Fibroblast of the conjunctiva (primary cell): ENCODE measurements around the gene CORO2B.
"Not testable (repeated sequence)": the region's sequence is repeated elsewhere in the genome, so short reads cannot be mapped to it uniquely, and the experiment has no call there.

Experiments used
- DNase-seq: peaks from one replicate; pipeline ENCODE4 v3.0.0-alpha.2; 2010; ENCODE audit warnings: low read depth

The CORO2B gene

GRCh38 chr15:68676011-68676605 lies 97.3 kb downstream of the CORO2B start:
- no peak for DNase-seq

DNA sequence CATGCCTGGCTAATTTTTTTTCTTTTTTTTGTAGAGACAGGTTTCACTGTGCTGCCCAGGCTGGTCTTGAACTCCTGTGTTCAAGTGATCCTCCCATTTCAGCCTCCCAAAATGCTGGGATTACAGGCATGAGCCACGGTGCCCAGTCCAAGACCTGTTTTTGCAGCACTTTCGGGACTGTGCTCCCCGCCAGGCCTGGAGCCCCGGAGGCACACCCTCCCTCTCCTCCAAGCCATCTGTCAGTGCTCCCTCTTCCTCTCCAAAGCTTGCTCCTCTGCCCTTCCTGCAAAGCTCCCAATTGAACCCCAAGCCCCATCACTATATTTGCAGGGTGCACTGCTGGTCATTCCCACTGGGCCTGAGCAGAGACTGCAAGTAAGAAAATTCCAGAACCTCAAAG lies 98.1 kb downstream of the CORO2B start:
- no peak for DNase-seq

DNA sequence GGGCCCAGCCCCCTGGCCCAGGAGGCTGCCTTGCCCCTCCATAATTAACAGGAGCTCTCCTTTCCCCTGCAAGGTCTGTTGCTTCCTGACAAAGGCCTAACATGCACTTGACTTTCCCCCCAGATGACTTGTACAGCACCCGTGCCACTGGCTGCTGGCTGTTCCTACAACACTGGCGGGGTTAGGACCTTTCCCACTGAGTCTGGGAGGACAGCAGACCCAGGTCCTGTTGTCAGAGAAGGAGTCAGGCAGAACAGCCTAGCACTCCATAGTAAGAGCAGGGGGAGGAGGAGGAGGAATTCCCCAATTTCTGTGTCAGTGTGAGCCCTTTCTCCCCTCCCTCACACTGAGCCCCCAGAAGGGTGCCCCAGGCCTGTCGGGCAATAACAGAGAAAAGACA lies 99.2 kb downstream of the CORO2B start:
- no peak for DNase-seq

DNA sequence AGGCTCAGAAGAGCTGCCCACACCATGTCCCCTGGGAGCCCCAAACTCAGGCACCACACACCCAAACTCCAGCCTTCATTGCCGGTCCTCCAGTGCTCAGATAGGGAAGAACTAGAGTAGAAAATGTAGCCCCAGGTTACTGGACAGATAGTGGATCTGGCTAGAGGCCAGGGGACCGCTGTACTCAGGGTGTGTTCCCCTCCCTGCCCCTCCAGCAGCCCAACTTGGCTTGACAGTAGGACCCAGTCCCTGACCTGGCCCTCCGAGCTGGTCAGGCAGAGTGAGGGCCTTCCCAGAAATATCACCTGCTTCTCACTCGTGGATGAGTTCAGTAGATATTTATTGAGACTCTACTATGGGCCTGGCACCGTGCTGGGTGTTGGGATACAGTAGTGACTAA lies 100.0 kb downstream of the CORO2B start:
- no peak for DNase-seq

GRCh38 chr15:68679161-68679560 lies 100.4 kb downstream of the CORO2B start:
- no peak for DNase-seq

- no peak for DNase-seq
Observed at GRCh38 chr15:68679961-68680371, 101.2 kb downstream of the CORO2B start.

DNA sequence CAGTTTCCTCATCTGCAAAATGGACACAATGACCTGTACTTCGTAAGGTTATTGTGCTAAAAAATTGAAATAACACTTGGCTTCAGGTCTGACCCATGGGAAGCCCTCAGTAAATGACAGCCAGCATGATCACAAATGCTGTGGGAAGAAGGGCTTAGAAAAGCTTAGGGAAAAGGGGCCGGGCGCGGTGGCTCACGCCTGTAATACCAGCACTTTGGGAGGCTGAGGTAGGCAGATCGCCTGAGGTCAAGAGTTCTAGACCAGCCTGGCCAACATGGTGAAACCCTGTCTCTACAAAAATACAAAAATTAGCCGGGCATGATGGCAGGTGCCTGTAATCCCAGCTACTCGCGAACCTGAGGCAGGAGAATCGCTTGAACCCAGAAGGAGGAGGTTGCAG lies 102.0 kb downstream of the CORO2B start:
- DNase-seq, result not testable (repeated sequence)

DNA sequence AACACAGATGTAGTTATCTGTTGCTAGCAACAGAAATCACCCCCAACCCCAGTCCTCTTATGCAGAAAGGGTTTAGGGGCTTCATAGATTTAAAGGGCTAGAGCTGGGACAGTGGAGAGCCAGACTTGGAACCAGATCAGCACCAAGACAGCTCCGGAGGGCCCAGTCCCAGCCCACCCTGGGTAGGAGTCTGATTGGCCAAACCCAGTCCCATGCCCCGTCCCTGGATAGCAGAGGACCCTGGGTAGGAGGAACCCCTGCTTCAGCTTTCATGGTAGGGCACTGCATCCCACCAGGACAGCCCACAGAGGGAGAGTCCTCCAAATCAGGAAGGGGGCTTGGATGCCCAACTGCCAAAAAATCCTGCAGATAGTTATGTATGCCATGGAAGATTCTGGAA lies 103.0 kb downstream of the CORO2B start:
- no peak for DNase-seq

DNA sequence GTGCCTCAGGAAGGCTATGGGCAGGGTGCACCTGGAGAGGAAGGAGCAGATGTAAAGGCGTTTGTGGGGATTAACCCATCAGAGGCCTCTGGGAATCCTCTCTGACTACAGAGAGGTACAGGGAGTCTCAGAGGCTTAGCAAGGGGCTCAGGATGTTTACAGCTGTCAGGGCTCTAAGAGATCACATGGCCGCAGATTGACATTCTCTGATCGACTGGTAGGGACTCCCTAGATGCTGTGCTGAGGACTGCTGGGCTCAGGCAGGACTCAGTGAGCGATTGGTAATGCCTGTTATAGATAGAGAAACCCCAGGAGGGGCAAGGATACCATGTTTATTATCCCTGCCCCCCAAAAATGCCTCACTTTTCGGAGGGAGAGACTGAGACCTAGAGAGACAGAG lies 103.5 kb downstream of the CORO2B start:
- DNase-seq, result no peak

GRCh38 chr15:68683026-68683425 lies 104.2 kb downstream of the CORO2B start:
- no peak for DNase-seq

GRCh38 chr15:68683551-68683950 lies 104.8 kb downstream of the CORO2B start:
- no peak for DNase-seq

DNA sequence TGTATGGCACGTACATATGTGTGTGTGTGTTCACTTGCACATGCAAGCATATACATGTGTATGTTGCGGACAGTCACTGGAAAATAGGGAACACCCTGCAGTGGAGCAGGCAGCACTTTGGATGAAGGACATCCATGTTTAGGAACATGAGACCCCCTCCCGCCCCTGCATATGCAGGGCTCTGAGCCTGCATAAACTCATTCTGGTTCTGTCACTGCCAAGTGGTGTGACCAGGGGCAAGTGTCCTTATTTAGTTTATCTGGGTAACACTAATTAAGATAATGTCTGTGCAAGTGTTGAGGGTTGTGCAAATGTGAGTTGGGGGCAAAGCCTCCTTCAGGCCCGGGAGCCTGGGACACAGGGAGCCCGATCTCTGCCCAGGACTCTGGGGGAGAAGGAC lies 105.7 kb downstream of the CORO2B start:
- no peak for DNase-seq

DNA sequence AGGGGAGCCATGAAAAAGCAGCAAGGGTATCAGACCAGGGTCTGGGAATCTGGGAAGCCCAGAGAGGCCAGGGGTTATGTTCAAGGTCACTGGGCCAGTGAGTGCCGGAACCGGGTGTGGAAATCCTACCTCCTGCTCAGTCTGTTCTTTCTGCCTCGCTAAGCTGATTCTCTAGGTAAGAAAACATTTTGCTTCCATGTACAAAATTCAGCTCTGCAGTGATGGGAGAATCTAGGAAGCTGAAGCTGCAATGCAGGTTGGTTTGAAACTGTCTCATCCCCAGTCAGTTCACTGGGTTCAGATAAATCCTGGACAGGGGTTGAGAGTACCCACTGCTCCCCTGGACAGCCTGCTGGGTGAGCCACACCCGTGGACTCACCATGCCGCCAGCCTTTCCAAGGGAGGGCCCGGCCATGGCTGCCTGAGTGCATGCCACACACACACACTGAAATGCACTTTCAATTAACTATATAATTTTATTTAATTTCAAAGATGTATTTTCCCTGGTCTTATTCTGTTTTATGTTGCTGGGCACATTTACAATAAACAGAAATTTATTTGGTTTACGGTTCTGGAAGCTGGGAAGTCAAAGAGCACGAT lies 108.4 kb downstream of the CORO2B start:
- DNase-seq, result no peak

GRCh38 chr15:68691705-68692104 lies 112.9 kb downstream of the CORO2B start:
- no peak for DNase-seq

GRCh38 chr15:68693071-68693470 lies 114.3 kb downstream of the CORO2B start:
- no peak for DNase-seq

DNA sequence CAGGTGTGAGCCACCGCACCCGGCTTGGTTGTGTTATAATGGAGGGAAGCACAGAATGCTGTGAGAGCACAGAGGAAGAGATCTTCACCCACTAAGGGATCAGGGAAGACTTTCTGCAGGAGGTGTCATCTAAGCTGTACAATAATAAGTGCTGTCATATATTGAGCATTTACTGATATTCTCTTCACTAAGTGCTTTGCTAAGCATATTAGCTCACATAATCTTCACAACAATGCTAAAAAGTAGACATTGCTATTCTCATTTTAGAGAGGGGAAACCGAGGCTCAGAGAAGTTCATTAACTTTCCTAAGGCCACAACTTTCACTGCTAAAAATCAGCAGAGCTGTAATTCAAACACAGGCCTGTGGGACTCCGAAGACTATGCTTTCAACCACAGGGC lies 115.3 kb downstream of the CORO2B start:
- DNase-seq, result no peak

- no peak for DNase-seq
Observed at GRCh38 chr15:68695061-68695595, 116.3 kb downstream of the CORO2B start.

DNA sequence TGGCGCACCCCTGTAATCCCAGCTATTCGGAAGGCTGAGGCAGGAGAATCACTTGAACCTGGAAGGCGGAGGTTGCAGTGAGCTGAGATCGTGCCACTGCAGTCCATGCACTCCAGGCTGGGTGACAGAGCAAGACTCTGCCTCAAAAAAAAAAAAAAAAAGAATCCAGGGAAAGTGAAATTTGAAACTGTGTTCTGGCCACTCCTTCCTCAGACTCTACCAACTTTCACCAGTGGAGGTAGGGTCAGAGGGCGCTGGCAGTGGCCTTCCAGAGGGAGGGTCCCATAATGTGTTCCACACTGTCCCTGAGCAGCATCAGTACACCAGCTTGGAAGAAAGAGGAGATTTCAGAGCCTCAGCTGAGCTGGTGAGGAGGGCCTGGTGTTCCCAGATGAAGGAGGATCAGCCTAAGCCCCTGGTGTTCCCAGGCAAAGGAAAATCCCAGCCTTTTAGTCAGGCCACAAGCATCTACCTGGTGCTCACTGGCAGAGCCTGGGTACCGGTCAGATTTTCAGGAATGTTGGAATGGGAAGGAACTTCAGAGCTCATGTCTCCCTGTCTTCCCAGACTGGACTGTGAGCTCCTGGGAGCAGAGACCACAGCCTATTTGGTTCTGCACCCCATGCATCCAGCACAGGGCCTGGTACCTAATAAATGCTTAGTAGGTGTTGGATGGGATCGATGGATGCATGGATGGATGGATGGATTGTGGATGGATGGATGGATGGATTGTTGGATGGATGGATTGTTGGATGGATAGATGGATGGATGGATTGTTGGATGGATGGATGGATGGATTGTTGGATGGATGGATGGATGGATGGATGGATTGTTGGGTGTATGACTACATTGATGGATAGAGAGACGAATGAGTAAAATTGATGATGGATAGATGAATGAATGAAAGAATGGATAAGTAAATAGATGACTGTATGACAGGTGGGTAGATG lies 117.9 kb downstream of the CORO2B start:
- no peak for DNase-seq

DNA sequence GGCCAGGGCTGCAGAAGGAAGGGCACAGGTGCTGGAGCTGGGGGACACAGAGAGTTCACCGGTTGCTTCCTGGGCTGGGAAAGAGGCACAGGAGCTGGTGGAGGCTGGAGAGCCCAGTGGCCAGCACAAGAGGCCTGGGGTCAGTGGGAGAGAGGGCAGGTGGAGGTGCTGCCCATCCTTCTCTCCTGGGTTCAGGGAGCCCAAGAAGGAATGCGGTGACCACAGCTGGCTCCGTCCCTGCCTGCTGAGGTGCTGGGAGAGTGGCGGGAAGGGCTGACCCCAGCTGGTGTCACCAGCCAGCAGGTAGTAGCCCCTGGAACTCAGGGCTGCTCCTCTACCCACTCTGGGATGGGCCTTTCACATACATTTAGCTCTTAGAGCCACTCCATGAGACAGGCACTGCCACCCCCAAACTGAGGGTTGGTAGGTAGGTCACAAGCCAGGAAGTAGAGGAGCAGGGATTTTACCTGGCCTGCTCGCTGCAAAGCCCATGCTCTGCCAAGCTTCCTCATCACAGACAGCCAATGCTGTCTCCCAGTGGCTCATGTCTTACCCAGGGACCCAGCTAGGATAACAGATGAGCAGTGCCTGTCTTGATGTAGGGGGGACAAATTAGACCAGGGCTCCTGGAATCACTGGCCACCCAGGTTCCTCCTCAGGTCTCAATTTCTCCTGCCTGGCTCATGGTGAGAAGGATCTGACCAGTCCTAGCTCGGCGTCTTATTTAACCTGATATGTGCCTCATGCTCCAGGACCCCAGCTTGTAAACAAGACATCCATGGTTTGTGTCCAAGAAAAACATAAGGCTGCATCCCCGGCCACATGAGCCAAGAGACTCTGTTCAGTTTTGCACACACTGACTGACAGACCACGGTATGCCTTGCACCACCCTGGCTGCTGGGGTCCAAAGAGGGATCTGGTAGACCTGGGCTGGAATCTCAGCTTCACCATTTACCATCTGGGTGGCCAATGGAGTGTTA lies 119.2 kb downstream of the CORO2B start:
- DNase-seq, result no peak

DNA sequence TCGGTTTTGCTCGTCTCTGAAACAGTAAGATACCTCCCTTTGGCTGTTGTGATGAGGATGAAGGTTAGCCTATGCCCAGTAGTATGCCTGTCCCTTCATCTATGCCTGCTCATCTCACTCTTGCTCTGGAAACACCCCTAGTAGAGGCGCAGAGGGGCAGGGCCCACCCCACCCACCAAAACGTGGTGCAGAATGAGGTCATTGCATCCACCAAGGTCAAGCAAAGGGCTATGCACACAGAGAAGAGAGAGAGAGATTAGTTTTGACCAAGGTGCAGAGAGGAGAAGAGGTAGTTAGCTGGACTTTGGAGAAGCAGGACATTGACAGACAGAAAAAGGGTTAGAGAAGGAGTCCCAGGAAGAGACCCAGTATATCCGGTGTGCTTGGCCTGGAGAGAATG lies 119.9 kb downstream of the CORO2B start:
- no peak for DNase-seq

GRCh38 chr15:68699124-68699880 lies 120.5 kb downstream of the CORO2B start:
- no peak for DNase-seq
